GM23248 (cell line): Measurements from ENCODE around the gene CNOT3.

Experiments used
- EZH2 ChIP-seq: fragments of 200-600 bp; sonication (generic); IDR thresholded peaks from 2 replicates; pipeline ENCODE4 v1.6.1; 2018; ENCODE audit warnings: antibody characterized with exemption, mild to moderate bottlenecking; ENCODE audit not compliant: insufficient read depth, poor library complexity, severe bottlenecking
- EZH2phosphoT487 ChIP-seq: fragments of 200-600 bp; sonication (generic); IDR thresholded peaks from 2 replicates; pipeline ENCODE4 v1.6.1; 2018; ENCODE audit warnings: antibody characterized with exemption, moderate library complexity, mild to moderate bottlenecking, low read depth; ENCODE audit not compliant: insufficient read depth

DNA sequence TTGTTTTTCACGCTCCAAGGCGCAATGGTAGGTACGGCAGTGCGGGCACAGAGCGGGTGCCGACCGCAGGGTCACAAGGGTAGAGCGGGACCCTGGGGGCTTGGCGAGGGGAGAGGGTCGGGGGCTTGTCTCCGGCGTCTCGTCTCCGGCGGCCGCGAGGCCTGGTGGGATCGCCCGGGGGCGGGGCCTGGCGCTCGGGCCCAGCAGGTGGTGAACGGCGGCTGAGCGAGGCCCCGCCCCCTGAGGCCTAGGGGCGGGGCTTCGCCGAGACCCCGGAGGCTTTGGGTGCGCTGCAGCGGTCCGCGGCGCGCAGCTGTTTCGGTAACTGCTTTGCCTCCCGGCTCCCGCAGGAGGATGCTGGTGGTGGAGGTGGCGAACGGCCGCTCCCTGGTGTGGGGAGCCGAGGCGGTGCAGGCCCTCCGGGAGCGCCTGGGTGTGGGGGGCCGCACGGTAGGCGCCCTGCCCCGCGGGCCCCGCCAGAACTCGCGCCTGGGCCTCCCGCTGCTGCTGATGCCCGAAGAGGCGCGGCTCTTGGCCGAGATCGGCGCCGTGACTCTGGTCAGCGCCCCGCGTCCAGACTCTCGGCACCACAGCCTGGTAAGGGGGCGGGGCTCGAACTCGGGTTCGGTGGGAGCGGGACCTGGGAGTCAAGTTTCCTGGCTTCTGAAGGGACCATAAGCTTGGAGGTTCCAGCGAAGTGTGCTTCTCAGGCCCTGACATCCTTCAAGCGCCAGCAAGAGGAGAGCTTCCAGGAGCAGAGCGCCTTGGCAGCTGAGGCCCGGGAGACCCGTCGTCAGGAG lies 53.6 kb downstream of the CNOT3 start, which contains the start of gene TSEN34:
- no peak for TF ChIP-seq EZH2
- no peak for TF ChIP-seq EZH2phosphoT487
